COLO668 (cell line): ENCODE data around the gene ZDHHC14.
A peak's percentile ranks its signal among the peaks of the same experiment; 100 is the strongest.
"Not testable (repeated sequence)": the region's sequence is repeated elsewhere in the genome, so short reads cannot be mapped to it uniquely, and the experiment has no call there.

Experiments used
- DNase-seq: peaks from one replicate; lab custom pipeline; 2025; ENCODE audit not compliant: unreplicated experiment; lab: John Stamatoyannopoulos, UW

The ZDHHC14 gene

GRCh38 chr6:157380779-157381561, at the start of gene ZDHHC14:
TSS of gene ZDHHC14 (plus strand) at chr6:157381190.
- peak; percentile 89 for DNase-seq

DNA sequence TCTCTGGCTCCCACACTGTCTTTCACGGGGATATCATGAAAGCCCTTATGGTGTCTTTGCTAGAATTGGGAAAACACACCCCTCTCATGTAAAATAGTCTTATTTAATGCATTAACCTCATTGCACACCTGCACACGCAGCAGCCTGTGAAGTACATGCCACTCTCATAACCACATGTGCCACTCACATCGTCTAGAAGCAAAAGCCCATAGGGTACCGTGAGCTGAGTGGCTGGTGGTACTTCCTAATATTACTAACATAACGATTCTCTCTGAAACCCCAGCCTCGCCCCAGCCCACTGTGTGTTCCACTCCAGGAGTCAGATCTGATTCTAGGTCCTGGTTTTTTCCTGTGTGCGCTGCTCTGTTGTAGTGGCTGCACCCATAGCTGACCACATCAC, 48.2 kb upstream of the ZDHHC14 start:
- DNase-seq = no peak

DNA sequence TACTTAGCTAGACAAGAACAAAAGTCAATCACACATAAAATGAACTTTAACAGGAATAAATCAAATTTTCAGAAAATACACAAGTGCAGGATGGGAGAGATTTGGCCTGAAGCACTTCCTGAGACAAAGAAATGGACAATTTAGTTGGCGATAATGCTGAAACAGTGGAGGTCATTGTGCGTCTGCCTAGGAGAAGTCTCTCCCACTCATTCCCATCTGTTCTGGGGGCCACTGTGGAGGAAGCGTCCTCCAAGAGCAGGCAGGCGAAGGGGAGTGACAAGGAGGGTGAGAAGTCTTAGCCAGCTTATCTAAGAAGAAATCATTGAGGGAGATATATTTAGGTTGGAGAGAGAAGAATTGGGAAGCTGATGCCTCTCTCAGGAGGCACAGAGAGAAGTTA, 47.5 kb upstream of the ZDHHC14 start:
- no peak for DNase-seq

GRCh38 chr6:157333956-157334355, 47.0 kb upstream of the ZDHHC14 start:
- no peak for DNase-seq

DNA sequence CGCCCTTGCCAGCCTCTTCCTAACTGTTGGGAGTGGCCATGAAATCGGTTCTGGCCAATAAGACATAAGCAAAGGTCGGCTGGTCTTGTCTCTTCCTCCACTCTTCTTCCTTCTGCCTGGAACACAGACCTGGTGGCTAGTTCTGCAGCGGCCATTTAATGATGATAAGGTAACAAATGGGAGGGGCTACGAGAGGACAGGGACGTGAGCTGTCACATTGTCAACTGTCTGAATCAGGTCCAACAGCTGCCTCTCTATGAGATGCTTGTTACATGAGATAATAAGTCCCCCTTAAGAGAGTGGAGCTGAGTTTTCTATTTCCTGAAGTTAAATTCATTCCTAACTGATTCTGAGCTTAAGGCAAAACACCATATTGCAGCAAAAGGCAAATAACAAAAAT, 45.2 kb upstream of the ZDHHC14 start:
- DNase-seq = no peak

DNA sequence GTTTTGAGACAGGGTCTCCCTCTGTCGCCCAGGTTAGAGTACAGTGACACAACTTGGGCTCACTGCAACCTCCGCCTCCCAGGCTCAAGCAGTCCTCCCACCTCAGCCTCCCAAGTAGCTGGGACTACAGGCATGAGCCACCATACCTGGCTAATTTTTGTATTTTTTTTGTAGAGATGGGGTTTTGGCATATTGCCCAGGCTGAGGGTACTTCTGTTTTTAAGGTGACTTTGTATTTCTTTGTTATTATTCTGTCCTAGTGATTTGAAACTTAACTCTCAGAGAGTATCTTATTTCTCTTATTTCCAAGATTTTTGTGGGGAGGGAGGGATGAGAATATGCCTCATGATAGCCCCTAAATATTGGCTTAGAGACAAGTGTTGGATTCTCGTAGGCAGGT, 43.7 kb upstream of the ZDHHC14 start:
- not testable (repeated sequence) for DNase-seq

- no peak for DNase-seq
Observed at GRCh38 chr6:157337751-157338150, 43.2 kb upstream of the ZDHHC14 start.

- DNase-seq = no peak
Observed at GRCh38 chr6:157339432-157339831, 41.6 kb upstream of the ZDHHC14 start.

DNA sequence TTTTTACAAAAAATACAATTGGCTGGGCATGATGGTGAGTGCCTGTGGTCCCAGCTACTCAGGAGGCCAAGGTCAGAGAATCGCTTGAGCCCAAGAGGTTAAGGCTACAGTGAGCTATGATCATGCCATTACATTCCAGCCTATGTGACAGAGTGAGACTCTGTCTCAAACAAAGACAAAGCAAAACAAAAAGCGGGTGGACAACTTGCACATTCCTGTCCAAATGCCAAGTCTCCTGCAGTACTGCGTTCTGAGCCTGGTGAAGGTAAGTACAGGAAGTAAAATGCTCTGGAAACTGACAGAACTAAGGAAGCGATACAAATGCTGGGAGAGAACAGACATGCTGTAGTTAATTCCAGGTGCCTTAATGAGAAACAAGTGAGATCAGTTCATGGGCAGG, 37.3 kb upstream of the ZDHHC14 start:
- no peak for DNase-seq

DNA sequence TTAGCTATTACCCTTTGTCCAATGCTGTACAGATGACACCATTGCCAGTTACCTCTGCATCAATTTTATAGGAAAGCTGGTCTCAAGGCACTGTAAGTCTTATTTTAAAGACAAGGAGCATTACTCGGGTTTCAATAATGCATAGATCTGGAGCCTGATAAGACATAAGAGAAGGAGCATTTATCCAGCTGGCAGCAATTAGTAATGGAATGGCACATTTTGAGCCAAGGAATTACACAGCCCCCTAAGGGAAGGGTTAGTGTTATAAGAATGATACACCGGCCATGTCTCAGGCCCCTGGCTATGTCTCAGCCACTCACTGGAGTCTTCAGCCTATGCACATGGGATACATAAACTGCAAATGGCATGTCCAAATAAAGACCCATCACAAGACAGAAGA, 34.6 kb upstream of the ZDHHC14 start:
- DNase-seq = no peak

- no peak for DNase-seq
Observed at GRCh38 chr6:157358287-157358686, 22.7 kb upstream of the ZDHHC14 start.

- no peak for DNase-seq
Observed at GRCh38 chr6:157361886-157362285, 19.1 kb upstream of the ZDHHC14 start.

DNA sequence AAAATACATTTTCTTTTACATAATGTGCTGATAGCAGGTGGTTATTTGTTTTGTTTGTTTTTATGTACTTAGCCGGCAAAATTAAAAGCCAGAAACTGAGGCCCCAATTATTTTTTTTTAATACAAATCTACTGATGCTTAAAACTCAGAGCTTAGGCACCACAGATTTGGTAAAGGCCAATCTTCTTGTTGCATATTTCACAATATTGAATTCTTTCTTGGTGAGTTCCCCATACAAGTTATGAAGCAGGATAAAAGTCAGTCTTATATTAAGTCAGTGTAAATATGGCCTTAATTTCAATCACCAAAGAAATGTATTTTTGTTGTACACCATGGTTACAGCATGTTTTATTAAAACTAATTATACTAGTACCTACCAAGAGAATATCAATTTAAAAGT, 16.3 kb upstream of the ZDHHC14 start:
- no peak for DNase-seq

- no peak for DNase-seq
Observed at GRCh38 chr6:157366648-157367047, 14.3 kb upstream of the ZDHHC14 start.

- DNase-seq = no peak
Observed at GRCh38 chr6:157368359-157369049, 12.5 kb upstream of the ZDHHC14 start.

DNA sequence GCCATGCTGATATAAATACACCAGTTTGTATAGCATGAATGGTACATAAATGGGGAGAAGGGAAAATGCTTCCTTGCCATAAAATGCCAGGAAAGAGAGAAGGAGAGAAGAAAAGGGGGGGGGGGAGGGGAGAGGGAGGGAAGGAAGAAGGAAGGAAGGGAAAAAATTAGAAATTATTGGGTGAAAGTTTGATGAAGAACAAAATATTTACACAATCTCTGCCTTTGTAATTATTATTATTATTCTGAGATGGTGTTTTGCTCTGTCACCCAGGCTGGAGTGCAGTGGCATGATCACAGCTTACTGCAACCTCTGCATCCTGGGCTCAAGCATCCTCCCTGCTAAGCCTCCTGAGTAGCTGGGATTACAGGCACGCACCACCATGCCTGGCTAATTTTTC, 10.2 kb upstream of the ZDHHC14 start:
- no peak for DNase-seq

GRCh38 chr6:157372501-157373280, 8.3 kb upstream of the ZDHHC14 start:
- no peak for DNase-seq

GRCh38 chr6:157374889-157375443, 6.0 kb upstream of the ZDHHC14 start:
- no peak for DNase-seq

- no peak for DNase-seq
Observed at GRCh38 chr6:157376241-157376640, 4.7 kb upstream of the ZDHHC14 start.

DNA sequence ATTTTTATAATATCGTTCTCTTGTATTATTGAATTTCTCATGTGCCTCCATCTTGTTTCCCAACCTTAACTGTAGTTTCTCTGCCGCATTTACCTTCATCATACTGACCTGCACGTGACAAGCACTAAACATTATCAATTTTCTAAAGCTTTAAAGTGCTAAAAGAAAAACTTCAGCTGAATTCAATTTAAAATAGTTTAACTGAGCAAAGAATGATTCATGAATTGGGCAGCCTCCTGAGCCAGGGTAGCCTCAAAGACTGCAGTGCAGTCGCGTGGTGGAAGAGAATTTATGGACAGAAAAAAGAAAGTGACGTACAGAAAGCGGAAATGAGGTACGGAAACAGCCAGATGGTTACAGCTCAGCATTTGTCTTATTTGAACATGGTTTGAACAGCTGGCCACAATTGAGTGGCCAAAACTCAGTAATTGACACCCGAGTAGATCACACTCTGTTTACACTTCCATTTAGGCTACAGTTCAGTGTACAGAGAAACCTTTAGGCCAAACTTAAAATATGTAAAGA, 4.2 kb upstream of the ZDHHC14 start:
- peak; percentile 56 for DNase-seq
